Measurements from ENCODE around the gene PRAME.

DNA sequence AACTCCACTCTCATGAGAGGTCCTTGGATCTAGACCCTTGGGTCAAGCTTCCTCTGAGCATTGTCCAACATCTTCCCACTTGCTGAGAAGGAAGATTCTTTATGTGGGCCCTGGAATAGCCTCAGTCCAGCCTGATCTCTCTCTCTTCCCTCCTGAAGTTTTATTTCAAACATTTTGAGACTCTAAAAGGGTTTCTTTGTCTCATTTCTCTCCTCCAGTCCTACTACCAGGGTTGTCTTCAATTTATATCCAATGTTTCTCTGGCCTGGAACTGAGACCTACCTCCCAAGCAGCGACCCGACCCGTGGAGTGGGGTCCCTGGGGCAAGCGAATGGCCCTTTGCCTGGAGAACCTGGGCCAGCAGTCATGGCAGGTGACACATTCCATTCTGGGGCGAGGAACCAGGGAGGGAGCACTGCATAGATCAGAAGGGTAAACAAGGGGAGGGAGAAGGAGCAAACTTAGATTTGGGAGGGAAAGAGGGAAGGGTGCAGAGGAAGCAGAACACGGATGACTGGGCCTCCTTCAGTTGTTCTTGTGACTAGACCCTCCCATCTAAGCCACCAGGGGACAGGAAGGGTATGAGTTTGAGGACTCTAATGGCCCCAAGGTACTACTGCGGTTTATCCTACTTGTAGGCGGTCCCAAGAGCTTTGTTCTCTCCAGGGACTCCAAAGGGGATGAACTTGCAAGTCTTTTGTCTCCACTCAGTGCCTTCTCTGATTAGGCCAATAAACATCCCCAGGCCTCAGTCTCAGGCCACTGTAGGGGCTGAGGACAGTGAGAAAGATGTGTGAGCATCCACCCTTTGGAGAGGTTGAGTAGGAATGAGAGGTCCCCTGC lies 14.2 kb upstream of the PRAME start:
- TF ChIP-seq, protein P1, sequence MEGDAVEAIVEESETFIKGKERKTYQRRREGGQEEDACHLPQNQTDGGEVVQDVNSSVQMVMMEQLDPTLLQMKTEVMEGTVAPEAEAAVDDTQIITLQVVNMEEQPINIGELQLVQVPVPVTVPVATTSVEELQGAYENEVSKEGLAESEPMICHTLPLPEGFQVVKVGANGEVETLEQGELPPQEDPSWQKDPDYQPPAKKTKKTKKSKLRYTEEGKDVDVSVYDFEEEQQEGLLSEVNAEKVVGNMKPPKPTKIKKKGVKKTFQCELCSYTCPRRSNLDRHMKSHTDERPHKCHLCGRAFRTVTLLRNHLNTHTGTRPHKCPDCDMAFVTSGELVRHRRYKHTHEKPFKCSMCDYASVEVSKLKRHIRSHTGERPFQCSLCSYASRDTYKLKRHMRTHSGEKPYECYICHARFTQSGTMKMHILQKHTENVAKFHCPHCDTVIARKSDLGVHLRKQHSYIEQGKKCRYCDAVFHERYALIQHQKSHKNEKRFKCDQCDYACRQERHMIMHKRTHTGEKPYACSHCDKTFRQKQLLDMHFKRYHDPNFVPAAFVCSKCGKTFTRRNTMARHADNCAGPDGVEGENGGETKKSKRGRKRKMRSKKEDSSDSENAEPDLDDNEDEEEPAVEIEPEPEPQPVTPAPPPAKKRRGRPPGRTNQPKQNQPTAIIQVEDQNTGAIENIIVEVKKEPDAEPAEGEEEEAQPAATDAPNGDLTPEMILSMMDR (IDR thresholded peaks at IDR 0.05), result no peak
- no peak for TF ChIP-seq POLR2A (IDR thresholded peaks at IDR 0.05)

All from Peyer's patch (tissue), 4 donors.